Upper lobe of right lung (tissue), 1 donor: ENCODE measurements around the gene GLIS1. TPM values are rescaled to one million over a fixed set of nuclear protein-coding genes. Genes with fewer than 3 reads are reported as not detected.
A peak's percentile ranks its signal among the peaks of the same experiment; 100 is the strongest.

ENCODE experiments used
- ATAC-seq: fragments of 200-7000 bp; cut with Tn5 transposase; one replicate; pipeline ENCODE4 v1.9.1; 2020; ENCODE audit warnings: mild to moderate bottlenecking, moderate library complexity
- DNase-seq: peaks from one replicate; pipeline ENCODE4 v3.0.0-alpha.2; 2020
- H3K27ac ChIP-seq: fragments of 200-600 bp; one replicate; pipeline ENCODE4 v1.8.0; 2022
- H3K27me3 ChIP-seq: fragments of 200-600 bp; one replicate; pipeline ENCODE4 v1.8.0; 2022; ENCODE audit warnings: mild to moderate bottlenecking
- H3K36me3 ChIP-seq: fragments of 200-600 bp; one replicate; pipeline ENCODE4 v1.8.0; 2022
- H3K4me1 ChIP-seq: fragments of 200-600 bp; one replicate; pipeline ENCODE4 v1.8.0; 2022
- H3K4me3 ChIP-seq: fragments of 200-600 bp; one replicate; pipeline ENCODE4 v1.8.0; 2022; ENCODE audit warnings: mild to moderate bottlenecking
- H3K9me3 ChIP-seq: fragments of 200-600 bp; one replicate; pipeline ENCODE4 v1.8.0; 2022
- intact Hi-C: fragments of 100-400 bp; cut with DNase I; formaldehyde crosslinking; loops from one replicate; pipeline ENCODE4 v1.11.0; 2022
- total RNA-seq: library from RNA; stranded (reverse); fragmentation: NEBNext Ultra II Directional; extraction: Animal tissue kit (Norgen Biotek cat#: 25700); gene quantifications from one replicate; pipeline ENCODE4 v1.2.1, GENCODE V29; 2021
- TF ChIP-seq, protein P1 (sequence below): fragments of 200-600 bp; IDR thresholded peaks from one replicate; pipeline ENCODE4 v1.8.0; 2022; ENCODE audit warnings: antibody characterized with exemption
- donor health status: DM: no; HTN: yes; CAD: no; lungs with severe emphysema.

GLIS1 gene
- total RNA-seq, 1 donor from 2014 or later: 0.14 TPM

DNA sequence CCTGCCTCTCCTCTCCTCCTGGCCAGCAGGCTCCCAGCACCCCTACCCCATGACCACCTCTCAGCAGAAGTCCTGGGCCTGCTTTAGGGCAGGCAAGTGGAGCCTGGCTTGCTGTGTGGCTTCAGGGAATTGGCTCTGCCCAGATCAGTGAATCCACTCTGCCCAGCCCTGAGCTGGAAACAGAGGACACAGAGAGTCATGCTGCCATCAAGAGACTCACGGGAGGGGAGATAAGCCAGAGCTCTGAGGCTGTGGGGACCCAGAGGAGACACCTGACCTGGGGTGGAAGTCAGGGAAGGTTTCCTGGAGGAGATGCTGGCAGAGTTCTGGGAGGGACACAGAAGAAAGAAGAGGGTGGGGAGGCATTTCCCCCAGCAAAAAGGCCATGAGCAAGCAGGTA, 54.2 kb downstream of the GLIS1 start:
- ATAC-seq: no peak
- no peak for DNase-seq
- no peaks in the 10 kb centered on the region for H3K36me3 ChIP-seq
- no peak overlapping the region for H3K4me3 ChIP-seq
- no peaks in the 10 kb centered on the region for H3K4me1 ChIP-seq
- H3K9me3 ChIP-seq: no peaks in the 10 kb centered on the region
- TF ChIP-seq, protein P1, sequence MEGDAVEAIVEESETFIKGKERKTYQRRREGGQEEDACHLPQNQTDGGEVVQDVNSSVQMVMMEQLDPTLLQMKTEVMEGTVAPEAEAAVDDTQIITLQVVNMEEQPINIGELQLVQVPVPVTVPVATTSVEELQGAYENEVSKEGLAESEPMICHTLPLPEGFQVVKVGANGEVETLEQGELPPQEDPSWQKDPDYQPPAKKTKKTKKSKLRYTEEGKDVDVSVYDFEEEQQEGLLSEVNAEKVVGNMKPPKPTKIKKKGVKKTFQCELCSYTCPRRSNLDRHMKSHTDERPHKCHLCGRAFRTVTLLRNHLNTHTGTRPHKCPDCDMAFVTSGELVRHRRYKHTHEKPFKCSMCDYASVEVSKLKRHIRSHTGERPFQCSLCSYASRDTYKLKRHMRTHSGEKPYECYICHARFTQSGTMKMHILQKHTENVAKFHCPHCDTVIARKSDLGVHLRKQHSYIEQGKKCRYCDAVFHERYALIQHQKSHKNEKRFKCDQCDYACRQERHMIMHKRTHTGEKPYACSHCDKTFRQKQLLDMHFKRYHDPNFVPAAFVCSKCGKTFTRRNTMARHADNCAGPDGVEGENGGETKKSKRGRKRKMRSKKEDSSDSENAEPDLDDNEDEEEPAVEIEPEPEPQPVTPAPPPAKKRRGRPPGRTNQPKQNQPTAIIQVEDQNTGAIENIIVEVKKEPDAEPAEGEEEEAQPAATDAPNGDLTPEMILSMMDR: no peak
- peaks cover 44% of the 10 kb centered on the region for H3K27me3 ChIP-seq
- no peak overlapping the region for H3K27ac ChIP-seq
- intact Hi-C loops: no loop called here

DNA sequence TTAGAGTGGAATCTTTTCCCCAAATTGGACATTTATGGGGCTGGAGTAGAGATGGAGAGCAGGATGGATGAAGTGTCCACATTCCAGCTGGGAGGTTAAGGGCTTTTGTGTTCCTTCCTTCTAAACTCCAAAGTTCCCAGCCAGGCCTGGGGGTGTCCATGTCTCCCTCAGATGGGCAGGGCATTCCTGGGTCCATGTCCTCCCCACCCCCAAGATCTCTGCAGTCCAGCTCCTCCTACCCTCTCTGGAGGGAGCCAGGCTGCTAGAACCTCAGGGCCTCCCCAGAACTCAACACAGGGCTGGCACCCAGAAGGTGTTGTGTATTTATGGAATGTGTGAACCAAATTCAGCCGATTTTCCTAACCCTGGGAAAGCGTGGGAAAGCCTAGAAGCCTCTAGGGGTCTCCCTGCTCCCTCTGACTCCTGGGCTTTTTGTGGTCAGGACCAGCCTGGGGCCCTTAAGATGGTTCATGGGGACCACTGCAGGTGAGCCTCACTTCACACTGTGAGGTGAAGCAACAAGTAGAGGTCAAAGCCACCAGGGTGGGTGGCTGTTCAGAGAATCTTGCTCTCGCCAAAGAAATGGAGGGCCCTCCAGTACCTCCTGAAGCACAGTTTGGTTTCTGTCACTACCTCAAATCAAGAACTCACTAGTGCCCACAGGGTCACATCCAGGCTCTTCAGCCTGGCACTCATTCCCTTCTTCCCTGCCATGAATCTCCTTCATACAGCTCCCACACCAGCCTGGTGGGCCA, 54.8 kb downstream of the GLIS1 start:
- H3K4me3 ChIP-seq: no peak overlapping the region
- ATAC-seq (no peak), DNase-seq (no peak)
- H3K36me3 ChIP-seq: no peaks in the 10 kb centered on the region
- peaks cover 44% of the 10 kb centered on the region for H3K27me3 ChIP-seq
- intact Hi-C loops: no loop called here
- TF ChIP-seq, protein P1: no peak
- H3K27ac ChIP-seq: no peak overlapping the region
- no peaks in the 10 kb centered on the region for H3K9me3 ChIP-seq
- H3K4me1 ChIP-seq: no peaks in the 10 kb centered on the region

DNA sequence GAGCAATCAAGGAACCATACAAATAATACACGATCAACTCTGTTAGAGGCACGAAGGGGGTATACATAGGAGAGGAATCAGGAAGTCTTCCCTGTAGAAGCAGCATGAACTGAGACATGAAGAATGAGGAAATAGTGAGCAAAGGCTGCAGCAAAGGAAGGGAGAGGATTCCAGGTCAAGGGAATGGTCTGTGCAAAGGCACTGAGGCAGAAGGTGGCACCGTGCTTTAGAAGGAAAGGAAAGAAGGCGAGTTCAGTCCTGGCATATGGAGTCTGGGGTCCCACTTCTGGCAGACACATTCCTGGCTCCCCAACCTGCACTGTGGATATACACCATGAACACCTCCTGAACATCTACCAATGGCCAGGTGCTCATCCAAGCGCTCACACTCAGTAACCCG, 56.1 kb downstream of the GLIS1 start:
- no peak for ATAC-seq
- Histone ChIP-seq H3K27me3 (peaks cover 33% of the 10 kb centered on the region), H3K9me3 (no peaks in the 10 kb centered on the region), H3K36me3 (no peaks in the 10 kb centered on the region), H3K27ac (no peak overlapping the region), H3K4me1 (no peaks in the 10 kb centered on the region), H3K4me3 (no peak overlapping the region)
- intact Hi-C loops: no loop called here
- DNase-seq: no peak
- TF ChIP-seq, protein P1: no peak

DNA sequence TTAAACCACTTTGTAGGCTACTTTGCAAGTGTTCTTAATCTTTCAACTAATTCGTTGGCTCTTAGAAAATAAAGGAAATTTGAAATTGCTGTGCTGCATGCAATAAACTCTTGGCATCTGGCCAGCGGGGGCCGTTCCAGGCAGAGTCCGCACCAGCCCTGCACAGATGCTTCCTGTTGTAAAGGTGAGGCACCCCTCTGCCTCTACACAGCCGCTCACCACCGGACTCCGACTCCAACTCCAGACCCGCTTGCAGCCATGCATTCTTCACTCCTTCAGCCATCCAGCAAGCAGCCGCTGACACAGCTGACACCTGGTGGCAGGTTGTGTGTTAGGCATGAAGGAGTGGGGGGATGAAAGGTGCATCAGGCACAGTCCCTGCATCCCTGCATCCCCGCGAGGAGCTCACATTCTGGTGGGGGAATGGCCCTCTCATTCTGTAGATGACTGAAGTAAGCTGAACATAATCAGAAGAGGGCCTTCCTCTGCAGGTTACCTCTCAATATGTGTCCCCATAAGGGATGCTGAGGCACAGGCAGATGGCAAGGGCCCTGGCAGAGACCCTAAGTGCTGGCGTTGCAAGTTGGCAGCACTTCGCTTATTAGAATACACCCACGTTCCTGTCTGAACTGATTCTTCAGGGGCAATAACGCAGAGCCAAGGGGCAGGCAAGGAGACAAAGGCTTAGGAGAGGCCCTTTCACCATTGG, 56.8 kb downstream of the GLIS1 start:
- Histone ChIP-seq H3K27me3 (peaks cover 25% of the 10 kb centered on the region), H3K4me1 (no peaks in the 10 kb centered on the region), H3K4me3 (no peak overlapping the region), H3K9me3 (no peaks in the 10 kb centered on the region), H3K27ac (no peak overlapping the region), H3K36me3 (no peaks in the 10 kb centered on the region)
- no peak for DNase-seq
- TF ChIP-seq, protein P1: peak; percentile 25
- intact Hi-C loops: no loop called here
- peak; percentile 19 for ATAC-seq

DNA sequence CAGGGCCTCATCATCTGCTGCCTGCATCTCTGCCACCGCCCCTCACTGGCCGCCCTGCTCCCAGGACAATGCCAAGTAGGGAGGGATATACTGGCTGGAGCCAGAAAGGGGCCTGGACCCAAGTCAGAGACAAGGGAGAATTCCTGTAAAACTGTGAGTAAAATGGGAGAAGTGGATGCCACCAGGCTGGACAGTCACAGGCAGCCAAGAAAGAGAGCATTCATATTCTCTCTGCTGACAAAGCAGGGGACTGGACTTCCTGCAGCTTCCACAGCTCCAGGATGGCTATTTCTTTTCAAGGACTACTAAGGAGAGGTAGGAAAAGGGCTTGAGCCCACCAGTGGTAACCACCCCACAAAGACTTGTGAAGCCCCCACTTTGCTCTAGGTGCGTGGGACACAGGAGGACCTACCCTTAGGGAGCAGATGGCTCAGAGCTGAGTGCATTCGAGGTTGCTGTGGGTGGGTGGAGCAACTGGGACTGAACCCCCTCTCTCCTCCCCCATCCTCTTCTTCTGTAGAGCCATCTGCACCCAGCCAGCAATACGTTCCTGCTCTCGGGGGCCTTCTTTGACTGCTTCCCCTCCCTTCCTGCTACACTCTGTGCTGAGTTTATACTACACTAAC, 57.5 kb downstream of the GLIS1 start:
- intact Hi-C loops: no loop called here
- ATAC-seq: no peak
- Histone ChIP-seq H3K27ac (no peak overlapping the region), H3K36me3 (no peaks in the 10 kb centered on the region), H3K9me3 (no peaks in the 10 kb centered on the region), H3K27me3 (peaks cover 21% of the 10 kb centered on the region), H3K4me1 (no peaks in the 10 kb centered on the region), H3K4me3 (no peak overlapping the region)
- TF ChIP-seq, protein P1: no peak
- no peak for DNase-seq
